GM12878 (cell line): ENCODE results near the gene CYP46A1.

ENCODE experiments used
- CREB1 ChIP-seq: IDR thresholded peaks from 2 replicates; pipeline ENCODE4 v1.6.1; 2012; ENCODE audit warnings: low read depth, mild to moderate bottlenecking, inconsistent platforms
- CTCF ChIP-seq, 3 experiments: IDR thresholded peaks in 2 of 3; conservative IDR thresholded peaks in 1 of 3; 2 replicates each; pipeline ENCODE4 v1.5.1; 2011; ENCODE audit warnings: low read depth in 3 of 3, low read length in 3 of 3, mild to moderate bottlenecking in 3 of 3, control low read depth in 2 of 3, moderate library complexity in 2 of 3, inconsistent platforms in 1 of 3, mixed read lengths in 1 of 3; ENCODE audit not compliant: control insufficient read depth in 2 of 3, insufficient read depth in 1 of 3; ENCODE audit errors: extremely low read depth in 1 of 3
- EP300 ChIP-seq, 2 experiments: fragments of 150-350 bp in 1 of 2; IDR thresholded peaks; 2 replicates each; pipeline ENCODE4 v1.6.1; 2011 to 2012; ENCODE audit warnings: low read depth in 2 of 2, low read length in 2 of 2, borderline replicate concordance in 1 of 2, improper control_type of control experiment in 1 of 2, inconsistent platforms in 1 of 2; ENCODE audit not compliant: control insufficient read depth in 1 of 2
- EZH2 ChIP-seq: IDR thresholded peaks from 2 replicates; pipeline ENCODE4 v1.6.1; 2012; ENCODE audit warnings: low read depth, mild to moderate bottlenecking, control low read depth, inconsistent platforms, low read length, borderline replicate concordance; ENCODE audit not compliant: control insufficient read depth
- HDAC6 ChIP-seq: fragments of 200-600 bp; sonication (generic); IDR thresholded peaks from one replicate; pipeline ENCODE4 v1.8.0; 2017; ENCODE audit warnings: antibody characterized with exemption; ENCODE audit not compliant: unreplicated experiment
- KDM1A ChIP-seq: fragments of 200-600 bp; sonication (generic); IDR thresholded peaks from 2 replicates; pipeline ENCODE4 v1.6.1; 2016; ENCODE audit warnings: borderline replicate concordance
- MTA2 ChIP-seq: fragments of 450-650 bp; IDR thresholded peaks from 2 replicates; pipeline ENCODE4 v1.6.1; 2016; ENCODE audit warnings: low read depth, mild to moderate bottlenecking, moderate library complexity
- NR2F1 ChIP-seq: fragments of 450-650 bp; conservative IDR thresholded peaks from 2 replicates; pipeline ENCODE4 v1.6.1; 2017; ENCODE audit warnings: mild to moderate bottlenecking
- POLR2A ChIP-seq: IDR thresholded peaks from 2 replicates; pipeline ENCODE4 v1.6.1; 2011; ENCODE audit warnings: low read depth, mild to moderate bottlenecking, low read length
- POLR2AphosphoS2 ChIP-seq: IDR thresholded peaks from 2 replicates; pipeline ENCODE4 v1.6.1; 2011; ENCODE audit warnings: low read depth, mild to moderate bottlenecking, low read length, improper control_type of control experiment, moderate library complexity
- REST ChIP-seq: IDR thresholded peaks from 2 replicates; pipeline ENCODE4 v1.6.1; 2012; ENCODE audit warnings: mild to moderate bottlenecking, low read depth, low read length
- USF1 ChIP-seq: IDR thresholded peaks from 2 replicates; pipeline ENCODE4 v1.6.1; 2011; ENCODE audit warnings: borderline replicate concordance, low read depth, mild to moderate bottlenecking, moderate library complexity, mixed read lengths, low read length; ENCODE audit not compliant: insufficient read depth; ENCODE audit errors: extremely low read length
- ZNF274 ChIP-seq: IDR thresholded peaks from one replicate; pipeline ENCODE4 v1.8.0; 2011; ENCODE audit not compliant: insufficient read length, insufficient read depth
- ZNF622 ChIP-seq: fragments of 450-650 bp; IDR thresholded peaks from 2 replicates; pipeline ENCODE4 v1.6.1; 2017; ENCODE audit warnings: mild to moderate bottlenecking, inconsistent platforms

DNA sequence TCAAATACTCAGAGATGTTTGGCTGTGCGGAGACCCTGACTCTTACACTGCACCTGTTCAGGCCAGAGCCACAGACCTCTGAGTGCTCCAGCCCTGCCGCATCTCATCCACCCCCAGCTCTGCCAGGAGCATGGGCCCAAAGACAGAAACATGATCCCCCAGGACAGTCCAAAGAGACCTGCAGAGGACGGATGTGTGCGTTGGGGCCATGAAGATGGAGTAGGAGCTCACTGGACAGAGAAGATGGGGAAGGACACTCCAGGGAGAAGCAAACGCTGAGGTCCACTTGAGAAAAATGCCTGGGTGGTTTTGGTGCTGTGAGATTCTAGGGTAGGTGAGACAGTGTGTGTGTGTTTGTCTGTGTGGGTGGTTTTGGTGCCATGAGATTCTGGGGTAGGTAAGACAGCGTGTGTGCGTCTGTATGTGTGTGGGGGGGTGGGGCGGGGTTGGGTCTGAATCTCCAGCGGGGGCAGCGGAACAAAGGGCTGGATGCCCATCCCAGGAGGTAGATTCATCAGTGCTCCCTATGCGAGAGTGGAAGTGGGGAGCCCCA lies 40.0 kb upstream of the CYP46A1 start:
- TF ChIP-seq EZH2, result no peak
- TF ChIP-seq CTCF (IDR thresholded peaks at IDR 0.05 in 2 of 3, conservative IDR thresholded peaks at IDR 0.05 in 1 of 3; ENCODE audit: control insufficient read depth in 2 of 3, extremely low read depth in 1 of 3, insufficient read depth in 1 of 3, low read depth in 3 of 3, low read length in 3 of 3), result no peak
- TF ChIP-seq USF1, result no peak
- TF ChIP-seq POLR2A, result no peak
- no peak for TF ChIP-seq ZNF622
- TF ChIP-seq ZNF274, result no peak
- no peak for TF ChIP-seq POLR2AphosphoS2
- TF ChIP-seq KDM1A, result no peak
- no peak for TF ChIP-seq HDAC6
- no peak for TF ChIP-seq MTA2
- TF ChIP-seq EP300 (IDR thresholded peaks at IDR 0.05; ENCODE audit: borderline replicate concordance in 1 of 2, control insufficient read depth in 1 of 2, low read depth in 2 of 2, low read length in 2 of 2), result no peak
- no peak for TF ChIP-seq REST
- TF ChIP-seq NR2F1, result no peak
- TF ChIP-seq CREB1, result no peak
